Central memory CD4-positive, alpha-beta T cell (primary cell): ENCODE measurements around the gene BARHL1.

Source experiments
- DNase-seq: peaks from one replicate; pipeline ENCODE4 v3.0.0; 2022
- total RNA-seq, 3 experiments: gene quantifications; one replicate each; lab custom pipeline; 2026; lab: John Stamatoyannopoulos, UW

Gene BARHL1
- 0 reads per million in 3 experiments for total RNA-seq

DNA sequence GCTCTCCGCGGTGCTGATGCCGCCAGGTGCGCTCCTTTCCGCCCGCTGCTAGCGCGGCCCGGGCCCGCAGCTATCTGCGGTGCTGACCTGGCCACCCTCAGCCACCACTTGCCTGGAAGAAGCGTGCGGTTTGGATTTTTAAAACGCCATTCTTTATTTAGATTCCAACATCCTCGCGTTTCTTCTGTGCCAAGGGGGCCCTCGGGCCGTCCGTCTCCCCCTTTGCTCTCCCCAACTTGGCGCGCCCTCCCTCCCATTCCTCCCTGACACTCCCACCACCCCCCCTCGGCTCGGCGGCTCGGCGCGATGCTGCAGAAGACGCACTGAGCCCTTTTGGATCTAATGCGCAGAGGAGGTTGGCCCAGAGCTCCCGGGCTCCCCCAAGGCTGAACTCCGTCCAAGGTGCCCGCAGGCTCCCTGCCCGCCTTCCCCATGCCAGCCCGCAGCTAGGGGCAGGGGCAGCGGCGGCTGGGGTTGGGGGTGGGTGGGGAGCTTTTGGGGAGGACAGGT, at the start of gene BARHL1:
TSS of gene BARHL1 (plus strand) at position 331 of the 510 bp plus-strand sequence. CDS start 192 bp downstream, outside the sequence.
- DNase-seq = no peak

DNA sequence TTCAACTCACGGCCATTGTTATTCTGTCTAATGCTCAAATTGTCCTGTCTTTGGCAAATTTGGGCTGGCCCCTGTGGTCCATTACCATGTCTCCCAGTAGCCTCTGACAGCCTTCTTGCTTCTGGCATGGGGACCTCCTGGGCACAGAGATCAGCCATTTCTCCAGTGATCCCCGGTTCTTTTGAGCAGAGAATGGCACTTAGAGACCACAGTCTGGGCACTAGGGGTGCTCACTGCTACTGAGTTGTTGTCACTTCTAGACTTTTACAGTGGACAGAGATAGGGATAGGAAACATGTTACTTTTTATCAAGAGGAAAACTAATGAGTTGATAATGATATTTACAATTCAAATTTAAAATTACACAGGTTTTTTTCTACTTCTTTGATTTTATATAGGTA, 47.6 kb upstream of the BARHL1 start:
- DNase-seq = no peak

DNA sequence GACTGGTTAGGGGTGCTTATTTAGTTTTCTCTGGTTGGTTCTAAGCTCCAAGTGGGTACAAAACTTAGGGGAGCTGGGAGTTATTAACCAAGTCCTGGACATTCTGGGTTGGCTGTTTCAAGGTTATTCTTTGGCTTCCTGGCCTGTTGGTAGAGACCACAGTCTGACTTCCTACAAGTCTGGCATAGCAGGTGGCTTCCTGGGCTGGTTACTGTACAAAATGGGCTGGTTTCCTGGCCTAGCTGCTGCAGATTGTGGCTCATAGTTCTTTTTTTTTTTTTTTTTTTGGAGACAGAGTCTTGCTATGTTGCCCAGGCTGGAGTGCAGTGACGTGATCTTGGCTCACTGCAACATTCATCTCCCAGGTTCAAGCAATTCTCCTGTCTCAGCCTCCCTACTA, 46.3 kb upstream of the BARHL1 start:
- DNase-seq = no peak

DNA sequence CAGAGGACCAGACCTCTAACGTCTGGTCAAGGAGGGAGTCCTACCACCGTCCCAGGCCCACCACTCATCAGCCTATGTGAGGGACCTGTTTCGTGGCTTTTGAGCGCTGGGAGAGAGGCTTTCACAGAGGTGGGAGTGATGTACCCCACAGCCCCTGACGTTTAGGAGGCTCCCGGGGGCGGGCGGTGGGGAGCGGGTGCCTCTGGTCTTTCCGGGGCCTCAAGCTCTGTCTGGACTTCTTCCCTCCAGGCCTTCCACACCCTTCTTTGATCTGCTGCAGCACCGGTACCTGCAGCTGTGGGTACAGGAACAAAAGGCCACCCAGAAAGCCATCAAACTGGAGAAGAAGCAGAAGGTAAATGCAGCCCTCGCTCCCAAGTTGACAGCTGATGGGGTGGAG, 45.1 kb upstream of the BARHL1 start:
- DNase-seq = no peak

DNA sequence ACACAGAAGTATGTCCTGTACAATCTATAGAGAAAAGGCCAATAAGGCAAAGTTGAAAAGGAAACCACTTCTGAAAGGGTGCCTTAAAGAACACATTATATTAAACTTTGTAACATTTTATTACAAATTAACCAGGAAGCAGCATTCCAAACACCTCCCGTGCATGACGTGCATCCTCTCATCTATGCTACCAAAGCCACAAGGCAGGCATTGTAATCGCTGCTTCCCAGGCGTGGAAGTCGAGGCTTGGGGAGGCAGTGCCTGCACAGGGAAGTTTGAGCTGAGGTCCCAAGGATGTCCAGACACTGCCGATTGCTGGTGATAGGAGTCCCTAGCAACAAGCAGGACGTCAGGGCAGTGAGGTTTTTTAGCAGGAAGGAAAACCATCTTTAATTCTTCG, 44.3 kb upstream of the BARHL1 start:
- no peak for DNase-seq

DNA sequence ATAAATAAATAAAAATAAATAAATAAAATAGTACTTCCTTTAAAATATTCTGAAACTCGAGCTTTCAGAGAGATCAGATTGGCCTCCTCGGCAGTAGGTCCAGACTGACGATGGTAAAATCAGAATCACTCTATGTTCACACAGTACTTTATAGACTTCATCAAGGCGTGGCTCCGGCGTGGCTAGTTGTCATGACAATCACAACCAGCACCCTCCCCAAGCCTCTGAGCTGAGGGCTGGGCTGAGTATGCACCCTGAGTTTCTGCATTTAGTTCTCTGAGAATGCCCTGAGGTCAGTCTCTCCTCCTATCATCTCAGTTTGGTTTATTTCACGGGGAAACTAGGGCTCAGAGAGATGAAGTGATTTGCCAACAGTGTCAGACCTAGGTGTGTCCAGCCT, 43.3 kb upstream of the BARHL1 start:
- no peak for DNase-seq

DNA sequence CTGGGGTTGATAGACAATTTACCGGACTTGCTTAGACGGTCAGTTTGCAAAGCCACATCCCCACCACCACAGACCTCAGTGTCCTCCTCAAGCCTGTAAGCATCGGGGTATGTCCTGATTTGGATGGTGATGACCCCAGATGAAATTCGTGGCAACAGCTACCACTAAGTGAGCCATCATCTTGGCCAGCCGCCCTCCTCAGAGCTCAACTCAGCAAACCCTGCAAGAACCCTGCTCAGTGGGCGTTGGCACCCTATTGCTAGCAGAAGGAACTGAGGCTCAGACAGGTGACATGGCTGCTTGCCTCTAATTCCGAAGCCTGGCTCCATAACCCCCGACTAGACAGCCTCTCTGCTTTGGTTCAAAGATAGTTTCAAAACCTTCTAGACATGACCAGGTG, 41.4 kb upstream of the BARHL1 start:
- no peak for DNase-seq

DNA sequence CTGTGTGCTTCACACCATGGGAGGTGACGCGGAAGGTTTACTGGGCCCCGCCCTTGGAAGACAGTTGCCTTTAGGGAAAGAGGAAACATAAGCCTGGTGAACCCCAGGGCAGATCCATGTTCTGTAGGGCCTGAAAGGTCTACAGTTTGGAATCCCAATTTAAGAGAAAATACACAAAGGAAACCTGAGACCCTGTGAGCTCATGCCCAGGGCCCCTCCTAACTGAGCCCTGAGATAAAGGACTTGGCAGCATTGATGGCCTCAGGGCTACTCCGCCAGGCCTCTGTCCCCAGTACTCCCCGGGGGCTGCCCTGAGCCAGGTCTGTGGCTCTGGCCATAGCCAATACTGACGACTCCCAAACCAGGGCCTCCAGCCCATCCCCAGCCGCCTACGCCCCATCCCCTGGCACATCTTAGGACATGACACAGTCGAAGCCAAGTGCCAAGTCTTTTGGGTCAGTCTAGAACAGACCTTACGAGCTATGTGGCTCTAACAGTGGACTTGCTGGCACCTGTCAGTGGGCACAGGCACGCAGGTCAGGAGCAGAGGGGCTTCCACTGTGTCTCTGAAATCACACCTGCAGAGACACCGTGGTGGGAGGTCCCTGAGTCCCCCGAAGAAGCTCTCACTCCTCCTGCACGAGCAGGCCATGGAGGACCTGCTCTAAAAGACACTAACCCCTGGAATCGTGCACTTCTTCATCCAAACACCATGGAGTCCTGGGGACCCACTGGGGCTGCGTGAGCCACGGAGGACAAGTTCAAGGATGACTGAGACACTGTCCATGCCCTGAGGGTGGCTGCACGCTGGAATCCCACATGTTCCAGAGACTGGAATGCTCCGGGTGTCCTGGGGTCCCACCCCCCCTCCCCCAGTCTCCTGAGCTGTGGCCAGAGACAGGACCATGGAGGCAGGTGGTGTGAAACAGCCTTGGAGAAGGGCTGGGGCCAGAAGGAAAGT, 40.3 kb upstream of the BARHL1 start:
- no peak for DNase-seq

DNA sequence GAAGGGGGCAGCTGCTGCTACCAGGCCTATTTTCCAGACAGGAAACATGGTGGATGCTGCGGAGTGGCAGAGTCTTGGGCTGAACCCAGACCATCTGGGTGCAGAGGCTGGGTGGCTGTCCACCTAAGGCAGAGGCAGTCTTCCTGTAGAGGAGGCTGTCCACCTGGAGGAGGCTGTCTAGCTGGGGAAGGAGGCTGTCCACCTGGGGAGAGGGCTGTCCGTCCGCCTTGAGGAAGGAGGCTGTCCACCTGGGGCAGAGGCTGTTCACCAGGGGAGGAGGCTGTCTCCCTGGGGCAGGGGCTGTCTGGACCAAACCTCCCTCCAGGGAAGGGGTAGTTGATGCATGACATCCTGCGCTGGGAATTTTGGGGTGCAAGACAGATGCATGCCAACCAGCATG, 39.2 kb upstream of the BARHL1 start:
- no peak for DNase-seq

DNA sequence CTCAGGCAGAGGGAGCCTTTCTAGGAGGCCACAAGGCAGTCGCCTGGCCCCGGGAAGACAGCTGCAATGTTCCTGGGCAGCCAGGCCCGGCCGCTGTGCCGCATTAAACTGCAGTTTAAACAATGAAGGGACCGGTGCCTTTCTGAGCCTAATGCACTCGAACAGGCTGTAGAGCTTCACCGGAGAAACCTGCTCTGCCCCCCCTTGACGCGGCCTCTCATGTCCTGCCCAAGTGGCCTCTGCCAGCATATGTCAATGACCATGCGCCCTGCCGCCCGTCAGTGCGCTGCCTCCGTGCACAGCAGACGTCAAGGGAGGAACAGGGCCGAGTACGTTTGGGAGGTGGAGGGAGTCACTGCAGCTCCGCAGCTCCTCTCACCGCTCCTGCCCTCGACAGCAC, 38.4 kb upstream of the BARHL1 start:
- no peak for DNase-seq

DNA sequence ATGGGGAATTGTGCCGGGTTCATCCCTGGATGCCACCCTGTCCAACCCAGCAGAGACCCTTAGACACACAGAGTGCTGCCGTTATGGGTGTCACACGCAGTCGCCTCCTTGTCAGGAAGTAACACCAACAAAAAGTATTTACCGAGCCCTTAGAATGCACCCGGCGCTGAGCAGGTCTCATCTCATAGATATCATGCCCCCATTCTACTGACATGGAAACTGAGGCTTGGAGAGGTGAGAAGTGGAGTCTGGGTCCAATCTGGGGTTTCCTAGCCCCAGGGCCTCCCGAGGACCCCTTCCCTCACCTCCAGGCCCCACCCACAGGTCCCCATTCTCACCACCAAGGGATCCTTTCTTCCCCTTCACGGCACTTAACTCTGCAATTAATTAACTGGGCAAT, 36.8 kb upstream of the BARHL1 start:
- DNase-seq = no peak

DNA sequence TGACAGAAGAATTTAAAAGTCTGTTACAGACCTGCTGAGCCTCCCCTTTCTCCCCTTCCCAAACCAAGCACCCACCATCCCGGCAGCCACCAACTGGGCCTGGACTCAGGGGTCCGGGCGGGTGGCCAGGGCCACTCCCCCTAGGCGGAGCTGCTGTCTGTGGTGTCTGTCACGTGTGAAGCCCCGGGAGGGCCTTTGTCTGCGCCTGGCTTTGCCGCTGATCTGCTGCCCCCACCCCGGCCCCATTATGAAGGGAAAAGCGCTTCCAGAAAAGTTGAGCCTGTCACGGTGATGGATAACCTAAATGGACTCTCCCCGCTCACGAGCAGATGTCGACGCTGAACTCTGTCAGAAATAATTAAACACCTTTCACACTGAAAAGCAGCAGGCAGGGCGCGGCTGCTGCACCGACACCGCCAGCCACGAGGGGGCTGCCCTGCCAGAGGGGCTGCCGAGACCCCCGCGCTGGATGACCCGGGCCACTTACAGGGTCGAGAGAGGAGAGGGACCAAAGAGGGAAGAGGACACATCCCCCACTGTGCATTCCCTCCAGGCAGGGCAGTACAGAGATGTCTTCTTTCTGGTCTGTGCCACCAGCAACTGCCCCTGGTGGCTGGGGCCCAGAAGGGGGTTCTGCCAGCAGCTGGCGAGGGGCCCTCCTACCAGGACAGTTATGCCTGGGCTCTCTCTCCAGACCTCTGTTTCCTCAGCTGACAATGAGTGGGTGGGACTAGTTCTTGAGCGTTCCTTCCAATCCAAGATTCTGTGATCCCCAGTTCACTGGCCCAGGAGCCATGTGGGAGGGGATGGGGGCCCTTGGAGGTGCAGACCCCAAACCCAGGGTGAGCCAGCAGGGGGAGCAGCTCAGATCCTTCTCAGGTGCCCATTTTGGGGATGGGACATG, 36.0 kb upstream of the BARHL1 start:
- DNase-seq = no peak

DNA sequence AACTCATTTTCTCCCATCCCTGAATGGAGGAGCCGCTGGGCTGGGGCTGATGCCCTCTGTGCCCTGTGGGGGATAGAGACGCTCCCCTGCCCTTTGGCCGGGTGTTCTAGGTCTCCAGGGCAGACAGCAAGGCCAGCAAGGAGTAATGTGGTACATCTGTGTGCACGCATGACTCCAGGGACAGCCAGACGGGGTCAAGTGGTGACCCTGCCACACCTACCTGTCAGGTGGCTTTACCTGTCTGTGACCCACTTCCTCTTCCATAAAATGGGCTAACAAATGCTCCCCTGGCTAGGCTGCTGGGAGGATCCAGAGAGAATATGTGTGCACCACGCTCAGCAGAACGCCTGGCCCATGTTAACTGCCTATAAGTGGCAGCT, 35.4 kb upstream of the BARHL1 start:
- no peak for DNase-seq

DNA sequence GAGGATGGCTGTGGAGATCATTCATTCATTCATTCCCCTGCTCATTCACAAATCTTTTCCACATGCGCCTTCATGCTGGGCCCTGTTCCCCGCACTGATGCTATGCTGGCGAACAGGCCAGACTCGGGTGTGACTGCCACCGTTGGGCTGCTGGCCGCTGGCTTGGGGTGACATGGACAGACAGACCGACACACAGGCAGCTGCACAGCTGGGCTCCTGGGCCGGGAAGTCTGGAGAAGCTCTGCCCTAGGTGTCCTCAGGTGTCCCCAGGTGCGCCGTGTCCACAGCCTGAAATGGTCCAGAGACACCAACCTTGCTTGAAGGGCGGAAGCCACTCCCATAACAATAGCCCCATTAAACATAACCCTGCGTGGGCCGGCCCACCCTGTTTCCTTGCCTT, 35.0 kb upstream of the BARHL1 start:
- no peak for DNase-seq

DNA sequence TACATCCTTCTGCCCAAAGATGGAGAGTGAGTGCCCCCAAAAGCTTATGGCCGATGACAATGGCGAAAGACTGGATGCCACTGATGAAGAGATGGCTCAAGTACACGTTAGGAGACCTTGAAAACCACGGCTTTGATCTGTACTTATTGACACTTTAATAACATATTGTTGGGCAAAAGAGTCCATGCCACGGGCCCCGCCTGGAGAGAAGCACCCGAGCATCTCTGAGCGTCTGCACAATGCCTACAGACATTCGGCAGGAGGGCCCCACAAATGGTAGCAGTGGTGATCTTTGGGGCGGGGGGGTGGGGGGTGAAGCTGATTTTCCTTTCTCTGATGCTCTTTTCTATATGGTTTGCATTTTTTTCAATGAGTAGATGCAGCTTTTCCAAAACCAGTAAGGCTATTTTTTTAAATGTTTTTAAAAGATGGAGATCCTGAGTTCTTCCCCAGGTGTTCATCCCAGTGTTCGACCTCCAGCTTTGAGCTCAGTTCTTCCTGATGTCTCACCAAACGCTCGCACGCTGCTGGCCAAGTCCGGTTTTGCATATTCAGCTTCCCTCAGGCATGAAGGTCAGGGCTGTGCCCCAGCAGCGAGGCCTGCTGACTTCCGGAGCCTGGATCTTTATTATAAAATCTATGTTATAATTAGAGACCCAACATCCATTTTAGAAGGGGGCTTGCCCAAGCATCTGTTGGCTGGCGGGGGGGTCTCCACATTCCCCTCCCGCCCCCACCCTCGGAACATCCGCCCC, 34.3 kb upstream of the BARHL1 start:
- DNase-seq = no peak

DNA sequence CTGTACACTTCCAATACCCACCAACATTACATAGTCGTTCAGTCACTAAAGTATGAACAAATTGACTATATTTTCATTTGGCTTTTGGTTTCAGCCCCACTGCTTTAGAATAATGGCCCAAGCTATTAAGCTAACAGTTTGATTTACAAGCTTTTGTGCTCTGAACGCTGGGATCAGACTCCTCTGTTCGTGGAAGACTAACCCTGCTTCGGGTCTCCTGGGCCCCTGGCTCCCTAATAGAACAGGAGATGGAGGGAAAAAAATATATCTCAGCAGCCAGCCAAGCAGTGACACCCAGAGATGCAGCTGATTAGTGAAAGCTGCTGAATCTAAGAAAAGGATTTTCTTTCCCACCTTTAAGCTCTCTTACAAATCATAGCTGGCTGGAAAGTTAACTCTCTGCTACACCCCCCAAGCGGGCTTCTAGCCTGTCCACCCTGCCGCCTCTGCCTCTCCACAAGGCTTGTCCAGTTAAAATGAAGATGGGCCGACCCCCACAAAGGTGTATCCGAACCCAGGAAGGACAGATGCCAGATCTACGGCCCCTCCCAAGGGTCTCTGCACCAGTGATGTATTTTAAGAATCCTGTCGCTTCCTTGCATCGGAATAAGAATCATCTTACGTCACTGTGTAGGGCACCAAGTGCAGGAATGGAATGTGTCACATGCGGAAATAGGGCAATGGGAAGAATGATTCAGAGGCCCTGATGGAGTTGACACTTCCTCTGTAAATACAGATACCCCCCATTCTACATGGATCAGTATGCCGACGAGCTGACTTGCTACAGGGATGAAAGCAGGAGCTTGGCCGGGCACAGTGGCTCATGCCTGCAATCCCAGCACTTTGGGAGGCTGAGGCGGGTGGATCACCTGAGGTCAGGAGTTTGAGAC, 33.4 kb upstream of the BARHL1 start:
- DNase-seq = no peak

DNA sequence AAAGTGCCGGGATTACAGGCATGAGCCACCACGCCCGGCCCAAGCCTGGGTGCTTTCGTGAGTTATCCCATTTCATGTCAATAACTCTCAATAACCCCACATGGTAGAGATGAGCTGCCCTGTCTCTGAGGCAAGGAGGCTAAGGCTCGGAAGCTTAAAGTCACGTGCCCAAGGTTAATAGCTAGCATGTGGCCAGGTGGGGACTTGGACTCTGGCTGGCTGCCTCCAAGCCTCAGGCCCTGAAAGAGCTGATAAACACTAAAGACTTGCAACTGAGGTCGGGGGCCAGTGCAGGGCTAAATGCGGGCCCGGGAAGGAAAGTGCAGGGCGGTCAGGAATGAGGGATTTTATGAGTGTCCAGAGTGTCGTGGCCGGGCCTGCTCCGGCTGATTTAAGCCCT, 30.9 kb upstream of the BARHL1 start:
- no peak for DNase-seq

DNA sequence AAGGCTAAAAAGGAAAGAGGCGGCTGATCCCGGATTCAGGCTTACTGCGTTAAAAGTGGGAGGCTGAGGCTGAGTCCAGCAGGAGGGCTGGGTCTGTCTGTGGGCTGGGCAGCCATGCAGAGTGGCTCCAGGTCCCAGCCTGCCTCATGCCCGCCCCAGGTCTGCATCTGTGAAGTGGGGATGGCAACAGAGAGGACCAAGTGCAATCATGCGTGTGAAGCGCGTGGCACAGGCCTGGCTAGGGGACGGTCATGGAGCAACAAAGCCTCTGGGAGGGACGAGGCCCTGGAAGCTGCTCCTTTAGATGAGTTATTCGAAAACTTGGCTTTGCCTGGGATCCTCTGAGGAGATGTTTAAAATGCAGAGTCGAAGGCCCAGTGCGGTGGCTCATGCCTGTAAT, 30.4 kb upstream of the BARHL1 start:
- no peak for DNase-seq

DNA sequence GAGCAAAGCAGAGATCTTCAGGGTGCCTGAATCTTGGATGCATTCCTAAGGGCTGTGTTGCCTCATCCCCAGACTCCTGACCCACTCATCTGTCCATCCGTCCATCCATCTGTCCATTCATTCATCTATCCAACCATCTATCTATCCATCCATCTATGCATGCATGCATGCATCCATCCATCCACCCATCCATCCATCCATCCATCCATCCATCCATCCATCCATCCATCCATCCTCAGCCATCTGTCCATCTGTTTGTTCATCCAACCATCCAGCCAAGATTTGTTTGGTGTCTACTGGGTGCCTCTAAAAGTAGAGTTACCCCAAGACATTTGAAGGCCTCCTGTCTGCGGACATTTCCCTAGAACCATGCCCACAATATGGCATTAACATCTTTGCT, 27.7 kb upstream of the BARHL1 start:
- no peak for DNase-seq

DNA sequence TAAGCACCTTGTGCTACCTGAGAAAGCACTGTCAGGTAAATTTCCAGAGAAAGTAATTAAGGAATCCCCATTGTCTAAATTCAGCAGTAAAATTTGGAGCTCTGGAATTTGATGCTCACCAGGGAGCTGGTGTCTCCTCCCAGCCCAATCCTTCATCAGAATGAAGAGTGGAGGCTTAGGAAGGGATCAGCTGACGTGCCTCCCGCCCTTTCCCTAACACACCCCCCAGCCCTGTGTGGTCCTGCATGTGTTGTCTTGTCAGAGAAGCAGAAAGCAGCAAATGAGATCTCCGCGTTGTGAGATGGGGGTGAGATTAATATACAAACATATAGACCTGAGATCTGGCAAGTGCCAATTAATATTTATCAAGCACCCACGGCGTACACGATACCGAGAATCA, 26.9 kb upstream of the BARHL1 start:
- DNase-seq = no peak

DNA sequence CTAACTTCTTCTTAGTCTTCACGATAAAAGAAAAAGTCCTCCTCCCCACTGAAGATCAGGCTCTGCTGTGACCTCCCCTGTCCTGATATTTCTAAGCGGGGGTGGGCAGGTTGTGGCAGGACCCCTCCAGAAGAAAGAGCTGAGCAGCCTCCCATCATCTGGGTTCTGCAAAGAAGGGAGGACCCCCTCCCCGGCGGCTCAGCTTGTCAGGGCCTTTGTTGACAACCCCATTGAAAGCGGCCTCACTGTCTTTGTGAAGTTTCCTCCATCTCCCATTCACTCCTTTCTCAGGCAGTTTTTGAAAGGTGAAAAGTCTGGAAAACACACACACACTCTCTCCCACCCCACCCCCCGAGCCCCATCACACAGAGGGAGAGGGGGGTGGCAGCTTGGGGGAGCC, 26.2 kb upstream of the BARHL1 start:
- DNase-seq = no peak

DNA sequence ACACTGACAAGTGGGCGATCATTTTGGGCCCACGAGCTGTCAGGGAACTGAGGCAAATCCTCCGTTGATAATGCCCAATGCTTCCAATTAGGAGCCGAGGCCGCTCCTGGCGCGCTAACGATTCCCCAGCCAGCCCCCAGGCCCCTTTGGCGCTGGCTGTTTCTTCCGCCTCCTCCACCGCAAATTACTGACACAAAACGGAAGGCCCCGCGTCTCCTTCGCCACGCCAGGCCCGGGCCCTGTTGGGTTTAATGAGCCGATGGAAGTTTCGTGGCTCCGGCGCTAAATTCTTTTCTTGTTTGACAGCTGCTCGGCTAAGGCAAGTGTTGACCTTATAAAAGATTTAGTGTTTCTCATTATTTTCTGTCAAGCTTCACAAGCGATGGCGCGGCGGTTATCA, 25.7 kb upstream of the BARHL1 start:
- DNase-seq = no peak
